ENCODE data around the gene SCN5A.

Gene SCN5A

DNA sequence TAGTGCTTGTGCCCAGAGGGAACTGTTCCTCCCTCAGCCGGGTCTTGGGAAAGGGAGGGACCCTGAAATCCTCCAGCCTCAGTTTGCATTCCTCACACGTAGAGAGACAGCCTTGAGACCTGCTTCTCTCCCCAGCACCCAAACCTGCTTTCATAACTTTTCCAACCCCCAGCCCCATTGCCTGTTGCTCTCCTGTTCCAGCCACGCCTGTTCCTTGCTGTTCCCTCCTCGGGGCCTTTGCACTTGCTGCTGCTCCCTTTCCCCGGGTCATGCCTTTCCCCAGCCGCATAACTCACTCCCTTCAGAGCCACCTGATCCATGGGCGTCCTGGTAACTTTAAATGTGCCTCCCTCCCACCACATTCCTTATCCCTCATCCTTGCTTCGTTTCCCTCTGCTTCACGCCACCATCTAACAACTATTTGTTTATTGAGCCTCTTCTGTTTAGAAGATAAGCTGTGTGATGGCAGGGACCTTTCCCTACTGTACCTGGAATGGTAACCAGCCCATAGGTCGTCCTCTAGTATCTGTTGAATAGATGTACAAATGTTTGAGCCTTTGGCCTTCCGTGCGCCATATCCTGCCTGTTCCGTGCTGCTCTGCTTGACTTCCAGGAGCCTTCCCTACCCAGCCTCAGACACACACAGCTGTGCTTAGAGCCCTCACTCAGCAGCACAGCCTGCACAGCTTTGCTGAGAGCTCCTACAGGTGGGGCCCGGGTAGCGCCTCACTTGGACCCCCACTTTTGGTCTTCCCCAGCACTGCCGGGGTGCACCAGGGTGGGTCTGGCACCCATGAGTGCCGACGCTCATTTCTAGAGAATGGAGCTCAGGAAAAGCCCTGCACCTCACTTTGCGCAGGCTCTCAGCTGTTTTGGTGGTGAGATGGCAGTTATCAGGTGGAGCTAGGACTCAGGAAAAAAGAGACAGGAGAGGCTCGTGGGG lies 60.2 kb downstream of the SCN5A start:
- no peak overlapping the region for H3K14ac ChIP-seq (ENCODE audit: low read length in 2 of 2)
- H3K23ac ChIP-seq (ENCODE audit: low read length in 2 of 2): no peak overlapping the region
- no peak overlapping the region for H3K18ac ChIP-seq (ENCODE audit: low read depth in 1 of 2, low read length in 2 of 2)
- no peak overlapping the region for H4K8ac ChIP-seq (ENCODE audit: low read length)
- peaks cover 0 to 21% of the 10 kb centered on the region in 2 experiments for H3K27me3 ChIP-seq (ENCODE audit: control insufficient read depth in 1 of 2, insufficient read depth in 1 of 2, low read length in 2 of 2)
- DNase-seq: no peak
- H3K4me3 ChIP-seq (ENCODE audit: insufficient read depth in 1 of 2, low read depth in 1 of 2, low read length in 2 of 2): no peak overlapping the region
- no peak overlapping the region for H4K91ac ChIP-seq (ENCODE audit: low read length)
- H3K79me1 ChIP-seq (replicated peaks; ENCODE audit: low read length, poor library complexity, severe bottlenecking): no peaks in the 10 kb centered on the region
- H3K4me2 ChIP-seq (ENCODE audit: low read length, poor library complexity, severe bottlenecking): no peak overlapping the region
- no peak overlapping the region for H3K4ac ChIP-seq (ENCODE audit: low read depth in 1 of 2, low read length in 2 of 2)
- WGBS: 81% methylated on average over 19 of the region's 20 CpGs
- no peak overlapping the region for H2AFZ ChIP-seq (ENCODE audit: low read depth, low read length)
- no peaks in the 10 kb centered on the region for H3K9me3 ChIP-seq (ENCODE audit: control insufficient read depth, low read length)
- no peak overlapping the region for H2BK120ac ChIP-seq (ENCODE audit: low read depth, low read length)
- no peak overlapping the region for H2BK5ac ChIP-seq (ENCODE audit: low read depth, low read length, poor library complexity, severe bottlenecking)
- no peak overlapping the region for H3K9ac ChIP-seq (ENCODE audit: low read length)
- H2BK15ac ChIP-seq (ENCODE audit: low read depth, poor library complexity, severe bottlenecking): no peak overlapping the region
- no peak overlapping the region for H2BK12ac ChIP-seq (ENCODE audit: low read length in 2 of 2)
- no peaks in the 10 kb centered on the region for H3K4me1 ChIP-seq (ENCODE audit: control insufficient read depth, insufficient read depth, low read depth, low read length)
- no peak overlapping the region for H3K27ac ChIP-seq (ENCODE audit: low read length, poor library complexity, severe bottlenecking)
- H3K36me3 ChIP-seq (ENCODE audit: control insufficient read depth in 1 of 2, insufficient read depth in 2 of 2, low read depth in 1 of 2, low read length in 2 of 2): no peaks in the 10 kb centered on the region
- H2AK5ac ChIP-seq (ENCODE audit: low read length, severe bottlenecking): no peak overlapping the region

DNA sequence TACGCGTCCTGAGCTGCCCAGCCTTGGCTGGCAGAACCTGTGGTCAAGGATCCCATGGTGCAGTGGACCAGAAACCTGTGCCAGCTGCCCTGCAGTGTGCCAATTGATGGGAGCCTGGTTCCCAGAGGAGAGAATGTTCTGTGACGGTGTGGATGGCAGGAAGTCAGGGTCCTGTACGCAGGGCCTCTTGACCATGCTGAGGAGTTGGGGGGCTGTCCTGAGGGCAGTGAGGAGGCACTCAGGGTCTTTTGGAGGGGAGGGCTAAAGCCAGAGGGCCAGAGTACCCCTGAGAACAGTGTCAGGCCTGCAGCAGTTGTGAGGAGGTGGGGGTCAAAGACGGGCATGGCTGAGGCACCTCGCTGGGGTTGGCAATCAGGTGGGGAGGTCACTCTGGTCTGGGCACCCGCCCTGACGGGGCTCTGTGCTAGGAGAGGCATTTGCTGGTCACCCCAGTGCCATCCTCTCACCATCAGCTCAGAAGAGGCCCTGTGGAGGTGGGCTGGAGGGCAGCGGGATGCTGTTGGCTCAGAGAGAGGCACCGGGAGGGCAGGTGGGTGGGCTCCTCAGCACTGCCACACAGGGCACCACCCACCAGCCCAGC lies 61.0 kb downstream of the SCN5A start:
- no peak overlapping the region for H2BK120ac ChIP-seq (ENCODE audit: low read depth, low read length)
- no peak overlapping the region for H2AFZ ChIP-seq (ENCODE audit: low read depth, low read length)
- no peak overlapping the region for H3K4me3 ChIP-seq (ENCODE audit: insufficient read depth in 1 of 2, low read depth in 1 of 2, low read length in 2 of 2)
- H4K8ac ChIP-seq (ENCODE audit: low read length): no peak overlapping the region
- H3K36me3 ChIP-seq (ENCODE audit: control insufficient read depth in 1 of 2, insufficient read depth in 2 of 2, low read depth in 1 of 2, low read length in 2 of 2): no peaks in the 10 kb centered on the region
- WGBS: 71% methylated on average over 8 of the region's 10 CpGs
- H3K4me1 ChIP-seq (ENCODE audit: control insufficient read depth, insufficient read depth, low read depth, low read length): no peaks in the 10 kb centered on the region
- no peak overlapping the region for H3K14ac ChIP-seq (ENCODE audit: low read length in 2 of 2)
- no peak overlapping the region for H4K91ac ChIP-seq (ENCODE audit: low read length)
- H2BK5ac ChIP-seq (ENCODE audit: low read depth, low read length, poor library complexity, severe bottlenecking): no peak overlapping the region
- H3K4me2 ChIP-seq (ENCODE audit: low read length, poor library complexity, severe bottlenecking): no peak overlapping the region
- no peak overlapping the region for H3K18ac ChIP-seq (ENCODE audit: low read depth in 1 of 2, low read length in 2 of 2)
- H3K9me3 ChIP-seq (ENCODE audit: control insufficient read depth, low read length): no peaks in the 10 kb centered on the region
- H3K9ac ChIP-seq (ENCODE audit: low read length): no peak overlapping the region
- no peak overlapping the region for H3K27ac ChIP-seq (ENCODE audit: low read length, poor library complexity, severe bottlenecking)
- no peak for DNase-seq
- no peaks in the 10 kb centered on the region for H3K79me1 ChIP-seq (replicated peaks; ENCODE audit: low read length, poor library complexity, severe bottlenecking)
- no peak overlapping the region for H2BK15ac ChIP-seq (ENCODE audit: low read depth, poor library complexity, severe bottlenecking)
- H3K4ac ChIP-seq (ENCODE audit: low read depth in 1 of 2, low read length in 2 of 2): no peak overlapping the region
- no peak overlapping the region for H2BK12ac ChIP-seq (ENCODE audit: low read length in 2 of 2)
- no peak overlapping the region for H2AK5ac ChIP-seq (ENCODE audit: low read length, severe bottlenecking)
- H3K23ac ChIP-seq (ENCODE audit: low read length in 2 of 2): no peak overlapping the region
- H3K27me3 ChIP-seq (ENCODE audit: control insufficient read depth in 1 of 2, insufficient read depth in 1 of 2, low read length in 2 of 2): peaks cover 0 to 21% of the 10 kb centered on the region in 2 experiments

DNA sequence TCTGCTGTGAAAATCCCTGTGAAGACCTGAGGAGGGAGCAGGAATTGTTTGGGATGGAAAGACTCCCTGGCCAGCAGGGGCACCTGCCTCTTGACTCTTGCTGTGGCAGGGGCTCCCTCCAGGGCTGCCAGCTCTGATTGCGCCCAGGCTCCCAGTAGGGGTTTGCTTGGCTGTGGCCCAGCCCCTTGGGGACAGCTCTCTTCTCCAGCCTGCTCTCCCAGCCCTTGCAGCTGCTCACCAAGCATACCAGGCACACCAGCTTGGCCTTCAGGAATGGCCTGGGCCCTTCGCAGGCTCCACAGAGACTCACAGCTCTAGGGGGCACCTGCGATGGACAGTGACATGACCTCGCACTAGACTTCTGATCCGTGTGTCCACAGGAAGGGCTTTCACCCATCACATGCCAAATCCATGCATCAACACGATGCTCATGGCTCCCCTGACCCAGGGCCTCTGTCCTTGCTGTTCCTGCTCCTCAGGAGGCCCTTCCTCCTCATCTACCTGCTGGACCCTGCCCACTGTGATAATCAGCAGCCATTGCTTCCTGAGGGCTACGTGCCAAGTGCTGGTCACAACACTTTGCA lies 61.8 kb downstream of the SCN5A start:
- Histone ChIP-seq H3K9me3 (ENCODE audit: control insufficient read depth, low read length) (no peaks in the 10 kb centered on the region), H2AFZ (ENCODE audit: low read depth, low read length) (no peak overlapping the region), H2BK15ac (ENCODE audit: low read depth, poor library complexity, severe bottlenecking) (no peak overlapping the region), H2BK12ac (ENCODE audit: low read length in 2 of 2) (no peak overlapping the region), H3K4me1 (ENCODE audit: control insufficient read depth, insufficient read depth, low read depth, low read length) (no peaks in the 10 kb centered on the region), H3K27ac (ENCODE audit: low read length, poor library complexity, severe bottlenecking) (no peak overlapping the region), H3K23ac (ENCODE audit: low read length in 2 of 2) (no peak overlapping the region), H3K4me3 (ENCODE audit: insufficient read depth in 1 of 2, low read depth in 1 of 2, low read length in 2 of 2) (no peak overlapping the region), H2BK5ac (ENCODE audit: low read depth, low read length, poor library complexity, severe bottlenecking) (no peak overlapping the region), H2BK120ac (ENCODE audit: low read depth, low read length) (no peak overlapping the region), H3K9ac (ENCODE audit: low read length) (no peak overlapping the region), H3K79me1 (replicated peaks; ENCODE audit: low read length, poor library complexity, severe bottlenecking) (no peaks in the 10 kb centered on the region), H4K91ac (ENCODE audit: low read length) (no peak overlapping the region), H3K27me3 (ENCODE audit: control insufficient read depth in 1 of 2, insufficient read depth in 1 of 2, low read length in 2 of 2) (peaks cover 0 to 21% of the 10 kb centered on the region in 2 experiments), H4K8ac (ENCODE audit: low read length) (no peak overlapping the region), H3K18ac (ENCODE audit: low read depth in 1 of 2, low read length in 2 of 2) (no peak overlapping the region), H3K36me3 (ENCODE audit: control insufficient read depth in 1 of 2, insufficient read depth in 2 of 2, low read depth in 1 of 2, low read length in 2 of 2) (no peaks in the 10 kb centered on the region), H3K4ac (ENCODE audit: low read depth in 1 of 2, low read length in 2 of 2) (no peak overlapping the region), H2AK5ac (ENCODE audit: low read length, severe bottlenecking) (no peak overlapping the region), H3K14ac (ENCODE audit: low read length in 2 of 2) (no peak overlapping the region), H3K4me2 (ENCODE audit: low read length, poor library complexity, severe bottlenecking) (no peak overlapping the region)
- no peak for DNase-seq
- WGBS: 93% methylated on average over 6 of the region's 7 CpGs
